COLO668 (cell line): Measurements from ENCODE around the gene PCCB.
"Not testable (repeated sequence)": the region's sequence is repeated elsewhere in the genome, so short reads cannot be mapped to it uniquely, and the experiment has no call there.

Experiments
- DNase-seq: peaks from one replicate; lab custom pipeline; 2025; ENCODE audit not compliant: unreplicated experiment; lab: John Stamatoyannopoulos, UW

The PCCB gene

GRCh38 chr3:136326316-136326715 is 76.2 kb downstream of the PCCB start:
- DNase-seq = no peak

DNA sequence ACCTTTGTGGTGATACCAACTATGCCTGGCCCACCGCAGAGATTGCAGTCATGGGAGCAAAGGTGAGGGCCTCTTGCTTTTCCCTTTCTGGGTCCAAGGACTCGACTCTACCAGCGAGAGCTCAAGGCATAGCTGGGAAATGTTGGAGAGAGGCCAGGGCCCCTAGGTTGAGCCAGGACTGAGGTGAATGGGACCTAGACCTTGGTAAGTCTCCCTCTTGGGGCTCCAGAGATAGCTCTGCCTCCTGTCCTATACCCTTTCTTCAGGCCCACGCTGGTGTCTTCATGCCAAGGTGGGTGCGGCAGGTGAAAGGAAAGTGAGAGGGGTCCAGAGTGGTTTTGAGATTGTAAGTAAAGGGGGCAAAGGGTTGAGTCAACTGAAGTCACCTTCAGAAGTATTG is 77.5 kb downstream of the PCCB start:
- no peak for DNase-seq

DNA sequence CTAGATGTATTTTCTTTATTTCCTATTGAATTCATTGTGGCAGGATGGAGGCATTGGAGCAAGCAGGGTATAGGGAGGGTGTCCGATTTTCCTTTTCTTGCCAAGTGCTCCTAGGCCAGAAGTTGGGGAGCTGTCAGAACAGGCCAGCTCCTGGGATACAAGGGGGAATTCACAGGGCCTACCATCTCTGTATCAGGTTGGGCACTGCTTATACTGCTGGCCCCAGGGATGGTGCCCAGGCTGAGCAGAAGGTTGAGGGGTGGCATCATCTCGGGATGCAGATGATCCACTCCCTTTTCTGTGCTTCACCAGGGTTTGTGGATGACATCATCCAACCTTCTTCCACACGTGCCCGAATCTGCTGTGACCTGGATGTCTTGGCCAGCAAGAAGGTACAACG is 79.5 kb downstream of the PCCB start:
- DNase-seq = no peak

- DNase-seq = no peak
Measured at GRCh38 chr3:136330900-136331299, 80.8 kb downstream of the PCCB start.

- no peak for DNase-seq
Measured at GRCh38 chr3:136332302-136332701, 82.2 kb downstream of the PCCB start.

GRCh38 chr3:136332776-136333175 is 82.6 kb downstream of the PCCB start:
- DNase-seq = no peak

- no peak for DNase-seq
Measured at GRCh38 chr3:136334209-136334608, 84.1 kb downstream of the PCCB start.

GRCh38 chr3:136334726-136335125 is 84.6 kb downstream of the PCCB start:
- DNase-seq = not testable (repeated sequence)

DNA sequence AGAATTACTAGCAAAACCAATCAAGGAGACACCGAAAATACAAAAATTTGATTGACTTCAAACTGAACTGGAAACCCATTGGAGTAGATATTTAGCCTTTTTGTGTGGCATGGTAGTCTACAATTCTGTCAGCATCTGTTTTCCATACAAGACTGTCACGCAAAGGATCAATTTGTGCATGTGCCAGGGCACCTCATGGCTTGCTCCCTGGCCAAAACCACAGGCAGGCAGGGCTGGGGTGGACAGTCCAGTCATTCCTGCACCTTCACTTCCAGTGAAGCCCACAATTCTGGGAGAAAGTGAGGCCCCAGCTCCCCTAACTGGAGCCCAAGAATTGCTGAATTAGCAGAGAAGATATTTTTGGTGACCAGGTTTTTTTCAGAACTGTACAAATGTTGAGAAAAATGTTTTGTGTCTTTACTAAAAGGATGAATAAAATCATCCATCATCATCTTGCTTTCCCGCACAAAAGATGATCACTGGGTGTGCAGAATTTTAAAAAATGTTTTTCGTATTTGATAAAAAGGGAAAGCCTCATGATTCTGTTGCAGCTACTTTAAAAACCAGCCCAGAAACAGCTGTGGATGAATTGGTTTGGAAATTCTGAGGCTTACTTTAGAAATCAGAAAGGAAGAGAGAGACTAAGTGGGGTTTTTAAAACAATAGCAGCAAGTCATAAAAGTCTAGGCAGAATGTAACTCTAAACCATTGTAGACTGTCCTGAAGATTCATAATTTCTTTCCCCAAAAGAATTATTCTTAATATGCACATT is 86.4 kb downstream of the PCCB start:
- DNase-seq = no peak

GRCh38 chr3:136343446-136343845 is 93.3 kb downstream of the PCCB start:
- DNase-seq = no peak

DNA sequence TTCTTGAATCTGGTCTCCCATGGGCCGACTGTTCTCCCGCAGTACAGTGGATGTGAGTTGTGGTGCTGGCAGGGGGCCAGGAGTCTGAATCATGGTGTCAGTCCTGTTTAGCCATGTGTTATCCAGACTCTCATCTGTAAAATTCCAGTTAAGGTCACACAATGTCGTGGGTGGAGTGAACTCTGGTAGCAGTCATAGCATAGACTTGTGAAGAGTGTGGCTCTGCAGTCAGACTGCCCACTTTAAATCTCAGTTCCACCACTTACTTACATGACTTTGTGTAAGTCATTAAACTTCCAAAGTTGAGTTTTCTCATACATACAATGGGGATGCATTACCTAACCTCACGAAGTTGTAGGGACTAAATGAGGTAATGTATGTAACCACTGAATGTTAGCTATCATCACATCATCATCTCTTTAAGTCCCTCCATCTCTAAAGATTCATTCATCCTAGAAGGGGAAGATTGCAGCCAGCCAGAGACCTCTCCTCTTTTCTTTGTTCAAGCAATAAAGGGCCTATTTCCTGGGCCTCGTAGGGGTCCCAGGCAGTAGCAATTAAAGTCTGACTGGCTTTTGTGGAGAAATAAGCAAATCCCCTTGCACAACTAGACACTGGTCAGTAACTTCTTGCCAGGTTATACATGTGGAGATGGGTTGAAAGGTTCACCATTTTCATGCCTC is 93.9 kb downstream of the PCCB start:
- DNase-seq = peak; percentile 71

DNA sequence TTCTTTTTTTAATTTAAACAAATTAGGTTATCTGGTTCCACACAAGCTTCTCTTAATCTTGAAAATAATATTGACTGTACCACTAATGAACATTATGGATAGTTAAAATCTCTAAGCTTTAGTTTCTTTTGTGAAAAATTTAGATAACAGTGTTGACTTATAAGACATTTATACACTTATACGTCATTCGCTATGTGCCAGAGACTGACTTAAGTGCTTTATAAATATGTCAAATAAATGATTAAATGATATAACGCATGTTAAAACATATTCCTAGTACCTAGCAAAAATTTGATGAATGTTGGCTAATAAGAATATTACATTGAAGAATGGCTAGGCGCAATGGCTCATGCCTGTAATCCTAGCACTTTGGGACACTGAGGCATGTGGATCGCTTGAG is 96.3 kb downstream of the PCCB start:
- DNase-seq = no peak

DNA sequence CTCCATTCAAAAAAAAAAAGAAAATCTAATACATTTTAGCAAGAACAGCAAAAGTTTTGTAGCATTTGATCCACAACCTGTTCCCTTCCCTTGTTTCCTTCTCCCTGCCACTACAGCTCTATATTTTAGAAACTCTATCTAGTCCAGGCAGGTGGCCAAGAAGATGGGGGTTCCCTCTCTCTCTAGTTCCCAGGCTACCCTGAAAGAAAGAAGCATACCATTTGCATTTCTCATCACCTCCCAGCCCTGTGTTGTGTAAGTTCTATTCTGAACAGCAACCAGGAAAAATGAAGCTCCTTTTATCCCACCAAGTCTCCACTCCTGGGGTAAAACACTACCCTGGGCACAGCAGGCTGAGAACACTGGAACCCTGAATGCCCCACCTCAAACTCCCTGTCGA is 100.0 kb downstream of the PCCB start:
- DNase-seq = no peak

- DNase-seq = no peak
Measured at GRCh38 chr3:136350557-136350956, 100.4 kb downstream of the PCCB start.

DNA sequence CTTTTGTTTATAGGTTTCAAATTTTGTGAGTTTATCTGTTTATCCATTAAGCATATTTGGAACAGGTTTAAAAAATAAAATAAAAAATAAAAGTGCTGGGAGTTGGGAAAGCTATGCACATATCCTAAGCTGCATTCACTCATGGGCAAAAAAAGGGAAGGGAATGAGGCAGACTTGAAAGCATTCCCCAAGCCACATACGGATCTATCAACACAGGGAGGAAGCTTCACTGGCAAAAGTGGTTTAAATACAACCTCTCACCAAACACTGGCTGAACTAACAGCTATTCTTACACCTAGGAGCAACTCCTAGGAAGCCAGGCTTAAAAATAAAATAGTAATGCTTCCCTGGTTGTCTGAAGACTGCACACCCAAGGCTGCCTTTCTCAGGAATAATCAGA is 101.2 kb downstream of the PCCB start:
- DNase-seq = no peak

DNA sequence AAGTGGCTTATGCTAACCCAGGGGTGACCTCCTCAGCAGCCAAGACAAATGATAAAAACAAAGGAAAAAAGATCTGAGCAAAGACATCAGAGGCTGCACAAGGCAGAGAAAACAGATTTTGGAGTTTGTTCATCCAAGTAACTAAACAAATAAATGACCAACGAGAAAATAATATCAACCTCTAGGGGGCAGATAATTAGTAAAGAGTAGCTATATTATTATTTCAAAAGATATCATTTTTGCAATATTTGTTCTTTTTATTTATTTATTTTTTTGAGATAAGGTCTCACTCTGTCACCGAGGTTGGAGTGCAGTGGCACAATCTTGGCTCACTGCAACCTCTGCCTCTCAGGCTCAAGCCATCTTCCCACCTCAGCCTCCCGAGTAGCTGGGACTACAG is 101.8 kb downstream of the PCCB start:
- no peak for DNase-seq

DNA sequence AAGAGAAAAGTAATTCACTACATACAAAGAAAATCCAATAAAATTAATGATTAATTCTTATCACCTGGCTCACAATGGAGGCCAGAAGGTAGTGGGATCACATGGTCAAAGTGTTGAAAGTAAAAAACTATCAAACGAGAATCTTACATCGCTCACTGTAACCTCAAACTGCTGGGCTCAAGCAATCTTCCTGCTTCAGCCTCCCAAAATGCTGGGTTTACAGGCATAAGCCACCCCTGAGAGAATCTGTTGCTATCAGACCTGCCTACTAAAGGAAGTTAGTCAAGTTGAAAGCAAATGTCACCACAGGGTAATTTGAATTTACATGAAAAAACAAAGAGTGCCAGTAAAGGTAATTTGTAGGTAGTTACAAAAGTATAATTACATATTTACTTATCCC is 103.3 kb downstream of the PCCB start:
- no peak for DNase-seq

- no peak for DNase-seq
Measured at GRCh38 chr3:136366289-136366688, 116.1 kb downstream of the PCCB start.

DNA sequence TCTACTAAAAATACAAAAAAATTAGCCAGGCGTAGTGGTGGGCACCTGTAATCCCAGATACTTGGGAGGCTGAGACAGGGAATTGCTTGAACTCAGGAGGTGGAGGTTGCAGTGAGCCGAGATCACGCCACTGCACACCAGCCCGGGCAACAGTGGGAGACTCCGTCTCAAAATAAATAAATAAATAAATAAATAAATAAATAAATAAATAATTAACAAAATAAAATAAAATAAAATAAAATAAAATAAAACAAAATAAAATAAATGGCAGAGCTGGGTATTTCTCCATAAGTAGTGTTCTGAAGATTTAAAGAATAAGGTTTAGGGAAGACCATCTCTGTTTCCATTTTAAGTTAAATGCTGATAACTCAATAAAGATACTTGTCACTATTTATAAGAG is 125.7 kb downstream of the PCCB start:
- not testable (repeated sequence) for DNase-seq

DNA sequence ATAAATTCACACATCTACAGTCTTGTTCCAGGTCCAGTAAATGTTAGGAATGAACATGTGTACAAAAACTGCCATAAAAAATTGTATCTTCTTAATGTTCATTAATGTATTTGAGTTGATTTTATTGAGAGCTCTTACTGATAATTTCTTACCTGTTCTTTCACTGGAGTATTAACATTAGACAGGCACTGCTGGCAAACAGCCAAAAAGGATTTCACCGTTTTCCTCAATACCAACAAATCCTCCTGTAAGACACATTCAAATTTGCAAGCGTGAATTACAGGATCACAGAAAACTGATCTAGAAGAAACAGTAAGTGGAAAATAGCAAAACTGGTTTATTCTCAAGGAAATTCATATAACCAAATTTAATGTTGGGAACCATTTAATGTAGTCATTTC is 127.4 kb downstream of the PCCB start:
- DNase-seq = no peak

GRCh38 chr3:136378011-136378410 is 127.9 kb downstream of the PCCB start:
- no peak for DNase-seq
